IMR-90 (cell line): ENCODE data around the gene ELL2. TPM values are rescaled to one million over a fixed set of nuclear protein-coding genes. Genes with fewer than 3 reads are reported as not detected.

Experiments
- ATAC-seq: fragments of 200-7000 bp; cut with Tn5 transposase; 2 replicates; pipeline ENCODE4 v1.9.1; 2020; ENCODE audit warnings: low read depth, mild to moderate bottlenecking, moderate library complexity
- BruUV-seq: library from RNA; stranded (reverse); fragments of 400-500 nt; replicated peaks from 2 replicates; lab custom pipeline; 2021; lab: Mats Ljungman, UMichigan
- CTCF ChIA-PET: fragments of 300-600 bp; formaldehyde crosslinking; extraction: SDS; loops from one replicate; lab custom pipeline; 2021; ENCODE audit warnings: antibody characterized with exemption; lab: Yijun Ruan, JAX
- POLR2A ChIA-PET: fragments of 300-600 bp; sonication (Branson Sonifier 250); formaldehyde crosslinking; loops from one replicate; lab custom pipeline; 2022; ENCODE audit warnings: antibody characterized with exemption; ENCODE audit not compliant: unreplicated experiment; lab: Charles Lee
- DNase-seq: peaks from one replicate; pipeline ENCODE4 v3.0.0; 2013
- H2AFZ ChIP-seq: replicated peaks from 2 replicates; pipeline ENCODE3; 2013; ENCODE audit warnings: low read length, mild to moderate bottlenecking; ENCODE audit not compliant: poor library complexity
- H2AK5ac ChIP-seq: 2 replicates; pipeline ENCODE4 v1.6.1; 2013; ENCODE audit warnings: low read depth, low read length, inconsistent platforms
- H2AK9ac ChIP-seq: replicated peaks from 2 replicates; pipeline ENCODE3; 2013; ENCODE audit warnings: mild to moderate bottlenecking, low read depth, low read length, moderate library complexity; ENCODE audit not compliant: poor library complexity
- H2BK120ac ChIP-seq: 2 replicates; pipeline ENCODE4 v1.6.1; 2013; ENCODE audit warnings: low read depth, low read length, inconsistent platforms
- H2BK15ac ChIP-seq: 3 replicates; pipeline ENCODE4 v1.6.1; 2013; ENCODE audit warnings: low read depth, low read length, inconsistent platforms
- H2BK20ac ChIP-seq: 2 replicates; pipeline ENCODE4 v1.6.1; 2013; ENCODE audit warnings: low read depth, mild to moderate bottlenecking, inconsistent platforms, low read length, moderate library complexity
- H2BK5ac ChIP-seq: 2 replicates; pipeline ENCODE4 v1.6.1; 2013; ENCODE audit warnings: mild to moderate bottlenecking, low read depth, low read length, inconsistent platforms; ENCODE audit not compliant: poor library complexity, severe bottlenecking
- H3K14ac ChIP-seq: replicated peaks from 2 replicates; pipeline ENCODE4 v1.6.1; 2013; ENCODE audit warnings: low read depth, low read length, inconsistent platforms
- H3K18ac ChIP-seq: 2 replicates; pipeline ENCODE4 v1.6.1; 2013; ENCODE audit warnings: low read depth, low read length, control low read depth
- H3K23ac ChIP-seq: 2 replicates; pipeline ENCODE4 v1.6.1; 2013; ENCODE audit warnings: low read depth, low read length, inconsistent platforms
- H3K27ac ChIP-seq: 2 replicates; pipeline ENCODE4 v1.5.1; 2013; ENCODE audit warnings: mild to moderate bottlenecking, control low read depth, low read length; ENCODE audit not compliant: insufficient read depth
- H3K27me3 ChIP-seq: 2 replicates; pipeline ENCODE4 v1.6.1; 2013; ENCODE audit warnings: low read length; ENCODE audit not compliant: control insufficient read depth, insufficient read depth
- H3K36me3 ChIP-seq: 2 replicates; pipeline ENCODE4 v1.6.1; 2013; ENCODE audit warnings: low read length, mixed read lengths; ENCODE audit not compliant: control insufficient read depth, insufficient read depth
- H3K4ac ChIP-seq: 2 replicates; pipeline ENCODE4 v1.6.1; 2013; ENCODE audit warnings: low read depth, low read length, inconsistent platforms
- H3K4me1 ChIP-seq: 2 replicates; pipeline ENCODE4 v1.6.1; 2013; ENCODE audit warnings: low read length, mixed read lengths; ENCODE audit not compliant: control insufficient read depth, insufficient read depth
- H3K4me2 ChIP-seq: 2 replicates; pipeline ENCODE4 v1.6.1; 2013; ENCODE audit warnings: low read depth, mild to moderate bottlenecking, control low read depth, low read length, moderate library complexity
- H3K4me3 ChIP-seq: 2 replicates; pipeline ENCODE4 v1.5.1; 2013; ENCODE audit warnings: low read depth, mild to moderate bottlenecking, control low read depth, low read length, moderate library complexity; ENCODE audit not compliant: insufficient read depth
- H3K56ac ChIP-seq: 2 replicates; pipeline ENCODE4 v1.6.1; 2013; ENCODE audit warnings: low read length, inconsistent platforms; ENCODE audit not compliant: insufficient read depth; ENCODE audit errors: extremely low read depth
- H3K79me1 ChIP-seq, 2 experiments: 2 replicates each; pipeline ENCODE4 v1.6.1; 2013; ENCODE audit warnings: low read length in 2 of 2, inconsistent platforms in 1 of 2, low read depth in 1 of 2
- H3K9ac ChIP-seq: 2 replicates; pipeline ENCODE4 v1.6.1; 2013; ENCODE audit warnings: low read depth, low read length, control low read depth
- H3K9me1 ChIP-seq: 2 replicates; pipeline ENCODE4 v1.6.1; 2013; ENCODE audit warnings: low read length, inconsistent platforms; ENCODE audit not compliant: insufficient read depth
- H3K9me3 ChIP-seq: 2 replicates; pipeline ENCODE4 v1.6.1; 2013; ENCODE audit warnings: low read length; ENCODE audit not compliant: control insufficient read depth, insufficient read depth
- H4K20me1 ChIP-seq: 2 replicates; pipeline ENCODE4 v1.6.1; 2013; ENCODE audit warnings: low read length, inconsistent platforms; ENCODE audit not compliant: insufficient read depth
- H4K5ac ChIP-seq: 2 replicates; pipeline ENCODE4 v1.6.1; 2013; ENCODE audit warnings: mild to moderate bottlenecking, low read depth, low read length, control low read depth
- H4K8ac ChIP-seq, 2 experiments: 2 replicates each; pipeline ENCODE4 v1.6.1; 2013; ENCODE audit warnings: low read depth in 2 of 2, low read length in 2 of 2, control low read depth in 1 of 2, inconsistent platforms in 1 of 2
- H4K91ac ChIP-seq: 2 replicates; pipeline ENCODE4 v1.6.1; 2013; ENCODE audit warnings: low read depth, low read length, inconsistent platforms; ENCODE audit not compliant: insufficient read depth
- BHLHE40 ChIP-seq: fragments of 150-350 bp; IDR thresholded peaks from 2 replicates; pipeline ENCODE4 v1.6.1; 2016; ENCODE audit warnings: mild to moderate bottlenecking, low read depth, low read length
- CTCF ChIP-seq: conservative IDR thresholded peaks from 2 replicates; pipeline ENCODE4 v1.5.1; 2012; ENCODE audit warnings: mild to moderate bottlenecking, low read depth, low read length, improper control_type of control experiment
- ELK1 ChIP-seq: fragments of 150-350 bp; IDR thresholded peaks from 2 replicates; pipeline ENCODE4 v1.6.1; 2016; ENCODE audit warnings: low read depth, mild to moderate bottlenecking, low read length, moderate library complexity, borderline replicate concordance
- FOS ChIP-seq: fragments of 150-350 bp; IDR thresholded peaks from 2 replicates; pipeline ENCODE4 v1.6.1; 2016; ENCODE audit warnings: low read depth, low read length
- MAFK ChIP-seq: IDR thresholded peaks from 2 replicates; pipeline ENCODE4 v1.6.1; 2012; ENCODE audit warnings: low read depth, low read length, improper control_type of control experiment
- MAZ ChIP-seq: IDR thresholded peaks from 2 replicates; pipeline ENCODE4 v1.6.1; 2012; ENCODE audit warnings: low read depth, mild to moderate bottlenecking, low read length, improper control_type of control experiment, moderate library complexity, borderline replicate concordance
- MXI1 ChIP-seq: IDR thresholded peaks from 2 replicates; pipeline ENCODE4 v1.6.1; 2012; ENCODE audit warnings: low read depth, mild to moderate bottlenecking, low read length, moderate library complexity, borderline replicate concordance
- RAD21 ChIP-seq: IDR thresholded peaks from 2 replicates; pipeline ENCODE4 v1.6.1; 2012; ENCODE audit warnings: low read length, improper control_type of control experiment
- RCOR1 ChIP-seq: IDR thresholded peaks from 2 replicates; pipeline ENCODE4 v1.6.1; 2012; ENCODE audit warnings: mild to moderate bottlenecking, low read length, improper control_type of control experiment; ENCODE audit not compliant: insufficient replicate concordance
- RFX5 ChIP-seq: IDR thresholded peaks from 2 replicates; pipeline ENCODE4 v1.8.0; 2012; ENCODE audit warnings: low read depth, mild to moderate bottlenecking, low read length, moderate library complexity
- SMC3 ChIP-seq: fragments of 150-350 bp; IDR thresholded peaks from 2 replicates; pipeline ENCODE4 v1.6.1; 2016; ENCODE audit warnings: low read depth, mild to moderate bottlenecking, antibody characterized with exemption, low read length, moderate library complexity
- USF2 ChIP-seq: fragments of 150-350 bp; IDR thresholded peaks from 2 replicates; pipeline ENCODE4 v1.6.1; 2017; ENCODE audit warnings: mild to moderate bottlenecking, antibody characterized with exemption, low read length, low read depth
- WGBS, 2 experiments: methylation state at CpG; one replicate each; pipeline versions ENCODE4 v1.1.5 to v1.1.7; 2013; ENCODE audit warnings: missing lambda C conversion rate in 2 of 2; ENCODE audit not compliant: insufficient read length in 1 of 2; ENCODE audit errors: extremely low coverage in 2 of 2; 5-methylcytosine and 5-hydroxymethylcytosine counted together
- dilution Hi-C: fragments of 300-500 bp; cut with HindIII; formaldehyde crosslinking; loops from one replicate; pipeline ENCODE4 v1.14.3; 2018; ENCODE audit warnings: low sequenced_read_pairs; ENCODE audit not compliant: unreplicated experiment
- in situ Hi-C: fragments of 300-500 bp; cut with MboI; formaldehyde crosslinking; loops from 3 replicates; pipeline ENCODE4 v1.14.3; 2019; ENCODE audit warnings: low sequenced_read_pairs, inconsistent platforms, mixed read lengths
- intact Hi-C: fragments of 100-400 bp; cut with micrococcal nuclease; formaldehyde crosslinking; loops from 2 replicates; pipeline ENCODE4 v1.10.0; 2022
- polyA plus RNA-seq, 3 experiments: library from polyadenylated mRNA; depleted of rRNA; stranded (reverse); fragments of >200 nt; gene quantifications; 2 replicates each; pipeline ENCODE4 v1.2.3, GENCODE V29; 2012; ENCODE audit warnings: low replicate concordance in 1 of 3
- total RNA-seq: library from RNA; depleted of rRNA; stranded (reverse); fragments of >200 nt; gene quantifications from 2 replicates; pipeline ENCODE4 v1.2.3, GENCODE V29; 2012

Gene ELL2
- total and polyA plus RNA-seq, 2 of the 4 experiments (the other 2 are of a cell fraction): 61.4 to 92.5 TPM

GRCh38 chr5:95904827-95905226 lies 56.8 kb downstream of the ELL2 start:
- Histone ChIP-seq H3K4me1 (peaks cover 23% of the 10 kb centered on the region), H2AK9ac (no peak overlapping the region), H4K5ac (no peak overlapping the region), H4K91ac (no peak overlapping the region), H2BK5ac (peak overlapping the region; percentile 15), H3K9me3 (no peaks in the 10 kb centered on the region), H3K14ac (0 out of 2 replicates have a peak overlapping the region, but pooled peaks have one; percentile 19), H3K9me1 (peaks cover 23% of the 10 kb centered on the region), H2BK120ac (no peak overlapping the region), H2AFZ (no peak overlapping the region), H2BK15ac (no peak overlapping the region), H4K8ac (no peak overlapping the region), H3K27me3 (no peaks in the 10 kb centered on the region), H3K4me2 (peak overlapping the region; percentile 7; the same call in 1 of the 2 replicates), H3K18ac (no peak overlapping the region), H4K20me1 (peaks cover 62% of the 10 kb centered on the region), H3K56ac (no peak overlapping the region), H3K27ac (no peak overlapping the region), H2BK20ac (no peak overlapping the region), H3K79me1 (peaks cover 23 to 88% of the 10 kb centered on the region in 2 experiments), H3K36me3 (peaks cover 46% of the 10 kb centered on the region), H2AK5ac (no peak overlapping the region), H3K4ac (no peak overlapping the region), H3K4me3 (no peak overlapping the region), H3K9ac (no peak overlapping the region), H3K23ac (no peak overlapping the region)
- intact Hi-C loops: no loop called here
- in situ Hi-C loops: no loop called here
- CTCF ChIA-PET: no interaction called here
- POLR2A ChIA-PET: no interaction called here
- WGBS, 2 experiments: 86% methylated on average over 4 of the region's 5 CpGs; no CpG with 5 or more reads in 1 of the 2 experiments
- TF ChIP-seq MAFK: no peak
- TF ChIP-seq SMC3: no peak
- no peak for TF ChIP-seq FOS
- no peak for TF ChIP-seq ELK1
- no peak for TF ChIP-seq USF2
- no peak for TF ChIP-seq MXI1
- TF ChIP-seq MAZ: no peak
- TF ChIP-seq RAD21: no peak
- no peak for TF ChIP-seq BHLHE40
- no peak for TF ChIP-seq CTCF
- no peak for TF ChIP-seq RCOR1
- no peak for TF ChIP-seq RFX5
- dilution Hi-C loops: no loop called here
- no TSS peak for BruUV-seq
- ATAC-seq: no peak
- no peak for DNase-seq
